Fibroblast of villous mesenchyme (primary cell): Measurements from ENCODE around the gene C6orf89. TPM values are rescaled to one million over a fixed set of nuclear protein-coding genes. Genes with fewer than 3 reads are reported as not detected.

ENCODE experiments used
- DNase-seq: peaks from one replicate; pipeline ENCODE4 v3.0.0-alpha.2; 2010; ENCODE audit warnings: low read depth
- H3K4me3 ChIP-seq: 2 replicates; pipeline ENCODE4 v1.5.1; 2011; ENCODE audit warnings: low read depth, mild to moderate bottlenecking, low read length
- total RNA-seq: library from RNA; depleted of rRNA; stranded (reverse); fragments of >200 nt; gene quantifications from 2 replicates; pipeline ENCODE4 v1.2.3, GENCODE V29; 2012
- TF ChIP-seq, protein P1 (sequence below): IDR thresholded peaks from 2 replicates; pipeline ENCODE4 v1.5.1; 2012; ENCODE audit warnings: low read depth, mild to moderate bottlenecking, low read length; ENCODE audit not compliant: insufficient read depth

The C6orf89 gene
- total RNA-seq, 1 donor = 63.9 TPM

DNA sequence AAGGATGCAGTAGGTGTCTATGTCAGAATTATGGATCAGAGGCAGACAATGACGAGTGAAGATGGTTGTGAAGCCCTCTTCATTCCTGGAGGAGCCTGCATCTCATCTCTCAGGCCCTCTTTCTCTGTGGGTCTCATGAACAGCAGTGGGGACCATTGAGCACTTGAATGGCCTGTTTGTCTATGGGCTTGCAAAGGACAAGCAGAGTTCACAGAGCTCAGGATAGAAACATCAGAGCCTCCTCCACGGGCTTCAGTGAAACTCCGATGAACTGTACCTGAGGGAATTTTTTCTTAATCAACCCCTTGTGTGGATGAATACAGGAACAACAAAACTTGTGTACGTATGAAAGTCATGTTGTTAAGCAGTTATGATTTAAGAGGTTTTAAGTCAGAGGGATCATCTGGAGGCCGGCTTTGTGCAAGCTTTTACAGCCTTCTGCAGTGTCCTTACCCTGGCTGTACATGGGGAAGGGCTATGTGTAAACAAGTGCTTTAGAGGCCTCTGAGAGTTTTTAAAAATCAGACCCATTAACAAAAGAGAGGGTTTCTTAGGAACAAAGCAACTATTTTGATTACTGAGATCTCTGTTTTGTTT lies 39.1 kb downstream of the C6orf89 start:
- TF ChIP-seq, protein P1, sequence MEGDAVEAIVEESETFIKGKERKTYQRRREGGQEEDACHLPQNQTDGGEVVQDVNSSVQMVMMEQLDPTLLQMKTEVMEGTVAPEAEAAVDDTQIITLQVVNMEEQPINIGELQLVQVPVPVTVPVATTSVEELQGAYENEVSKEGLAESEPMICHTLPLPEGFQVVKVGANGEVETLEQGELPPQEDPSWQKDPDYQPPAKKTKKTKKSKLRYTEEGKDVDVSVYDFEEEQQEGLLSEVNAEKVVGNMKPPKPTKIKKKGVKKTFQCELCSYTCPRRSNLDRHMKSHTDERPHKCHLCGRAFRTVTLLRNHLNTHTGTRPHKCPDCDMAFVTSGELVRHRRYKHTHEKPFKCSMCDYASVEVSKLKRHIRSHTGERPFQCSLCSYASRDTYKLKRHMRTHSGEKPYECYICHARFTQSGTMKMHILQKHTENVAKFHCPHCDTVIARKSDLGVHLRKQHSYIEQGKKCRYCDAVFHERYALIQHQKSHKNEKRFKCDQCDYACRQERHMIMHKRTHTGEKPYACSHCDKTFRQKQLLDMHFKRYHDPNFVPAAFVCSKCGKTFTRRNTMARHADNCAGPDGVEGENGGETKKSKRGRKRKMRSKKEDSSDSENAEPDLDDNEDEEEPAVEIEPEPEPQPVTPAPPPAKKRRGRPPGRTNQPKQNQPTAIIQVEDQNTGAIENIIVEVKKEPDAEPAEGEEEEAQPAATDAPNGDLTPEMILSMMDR = no peak

DNA sequence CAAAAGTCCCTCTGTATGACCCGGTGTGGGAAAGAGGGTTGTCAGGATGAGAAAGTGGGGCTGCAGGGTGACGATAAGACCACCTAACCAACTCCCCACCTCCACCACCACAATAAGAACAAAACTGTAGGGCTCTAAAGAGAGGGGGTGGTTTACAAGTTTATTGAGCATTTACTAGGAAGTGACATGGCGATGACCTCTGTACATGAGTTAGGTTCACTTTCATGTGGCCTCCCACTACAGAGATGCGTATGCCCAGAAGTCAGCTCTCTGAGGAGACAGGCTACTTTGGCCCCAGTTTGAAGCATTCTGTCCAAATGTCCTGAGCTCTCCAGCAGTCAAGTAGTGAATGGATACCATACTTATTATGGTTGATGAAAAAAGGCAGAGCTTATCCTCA lies 40.1 kb downstream of the C6orf89 start:
- no peak overlapping the region for H3K4me3 ChIP-seq
- TF ChIP-seq, protein P1 = no peak
- no peak for DNase-seq

More for the DNA sequence above, 39.1 kb downstream of the C6orf89 start:
- no peak overlapping the region for H3K4me3 ChIP-seq
- peak; percentile 84 for DNase-seq

DNA sequence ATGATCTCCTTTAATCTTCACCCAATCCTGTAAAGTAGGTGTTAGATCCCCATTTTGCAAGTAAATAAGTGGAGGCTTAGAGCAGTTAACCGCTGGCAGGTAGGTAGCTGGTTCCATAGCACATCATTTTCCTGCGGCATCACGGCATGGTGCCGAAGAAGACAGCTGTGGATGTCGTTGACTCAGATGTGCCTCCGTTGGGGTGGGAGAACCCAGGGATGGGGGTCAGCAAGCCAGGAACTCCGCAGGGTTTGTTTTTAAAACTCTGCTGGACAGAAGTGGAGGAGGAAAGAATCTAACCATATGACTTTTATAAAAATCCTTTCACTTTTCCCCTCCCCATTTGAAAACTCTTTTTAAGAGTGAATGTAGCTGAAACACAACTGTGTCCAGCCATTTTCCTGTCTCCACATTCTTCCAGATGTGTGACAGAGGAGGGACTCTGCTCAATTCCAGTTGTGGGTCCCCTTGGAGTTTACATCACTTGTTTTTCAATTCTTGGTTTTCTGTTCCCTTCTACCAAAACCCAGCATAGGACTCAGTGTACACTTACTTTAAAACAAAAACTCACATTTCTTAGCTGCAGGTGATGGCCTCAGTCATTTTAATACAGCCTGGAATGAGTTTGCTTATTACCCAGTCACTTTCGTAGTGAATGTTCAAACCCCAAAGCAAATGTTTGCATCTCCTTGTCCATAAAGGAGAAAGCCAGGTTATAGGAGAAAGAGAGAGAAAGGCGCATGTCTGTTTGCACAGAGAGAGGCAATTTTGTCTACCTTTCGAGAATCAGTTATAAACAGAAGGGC lies 41.2 kb downstream of the C6orf89 start:
- DNase-seq = no peak
- H3K4me3 ChIP-seq = no peak overlapping the region
- TF ChIP-seq, protein P1 = no peak

DNA sequence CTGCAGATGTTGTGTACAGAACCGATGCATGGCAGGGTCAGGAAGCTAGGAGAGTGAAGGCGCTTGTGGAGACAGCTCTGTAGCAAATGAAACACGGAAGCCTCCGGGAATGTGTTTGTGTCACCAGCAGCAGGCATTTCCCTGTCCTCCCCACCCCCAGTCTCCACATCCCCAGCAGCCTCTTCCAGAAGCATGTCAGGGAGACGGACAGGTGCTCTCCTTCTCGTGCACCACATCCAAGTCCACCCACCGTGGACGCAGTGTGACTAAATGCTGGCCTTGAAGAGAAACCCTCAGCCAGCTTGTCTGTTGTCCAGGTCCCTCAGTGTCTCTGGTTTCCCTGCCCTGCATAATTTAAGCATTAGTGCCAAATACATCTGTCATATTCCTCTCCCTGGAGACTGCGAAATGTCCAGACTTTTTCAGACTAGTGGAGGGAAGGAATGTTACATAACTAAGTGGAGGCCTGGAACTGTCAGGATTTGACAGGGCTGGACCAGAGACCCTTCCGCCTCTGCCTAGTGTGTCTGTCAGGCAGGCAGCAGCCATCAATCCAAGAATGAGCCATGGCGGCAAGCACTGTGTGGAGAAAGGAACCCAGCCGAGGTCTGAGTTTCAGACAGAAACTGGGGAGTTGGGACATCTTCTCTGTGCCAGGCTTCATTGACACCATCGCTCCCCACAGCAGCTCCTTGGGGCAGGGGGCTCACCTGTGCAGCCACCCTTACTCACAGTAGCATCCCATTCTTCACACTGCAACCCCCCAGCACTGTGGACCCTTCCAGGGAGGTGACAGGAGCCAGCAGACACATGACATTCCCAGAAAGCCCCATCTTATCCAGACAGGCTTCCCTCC lies 42.2 kb downstream of the C6orf89 start:
- H3K4me3 ChIP-seq = no peak overlapping the region
- TF ChIP-seq, protein P1 = no peak
- no peak for DNase-seq

DNA sequence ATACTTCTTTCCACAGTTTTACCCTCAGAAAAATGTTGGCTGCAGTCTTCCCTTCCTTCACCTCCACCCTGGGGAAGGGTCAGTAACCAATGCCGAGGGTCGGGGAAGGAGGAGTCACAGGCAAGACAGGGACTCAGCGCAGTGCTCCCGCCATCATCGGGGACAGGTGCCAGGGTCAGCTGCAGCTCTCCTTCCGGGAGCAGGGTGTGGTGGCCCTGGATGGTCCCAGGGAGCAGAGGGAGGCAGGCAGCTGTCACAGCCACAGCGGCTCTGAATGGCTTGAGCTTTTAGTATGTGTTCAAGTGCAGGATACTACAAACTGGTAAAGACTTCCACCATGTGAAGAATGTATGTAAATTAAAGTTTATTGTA lies 42.8 kb downstream of the C6orf89 start:
- DNase-seq = no peak
- H3K4me3 ChIP-seq = no peak overlapping the region
- TF ChIP-seq, protein P1 = no peak

DNA sequence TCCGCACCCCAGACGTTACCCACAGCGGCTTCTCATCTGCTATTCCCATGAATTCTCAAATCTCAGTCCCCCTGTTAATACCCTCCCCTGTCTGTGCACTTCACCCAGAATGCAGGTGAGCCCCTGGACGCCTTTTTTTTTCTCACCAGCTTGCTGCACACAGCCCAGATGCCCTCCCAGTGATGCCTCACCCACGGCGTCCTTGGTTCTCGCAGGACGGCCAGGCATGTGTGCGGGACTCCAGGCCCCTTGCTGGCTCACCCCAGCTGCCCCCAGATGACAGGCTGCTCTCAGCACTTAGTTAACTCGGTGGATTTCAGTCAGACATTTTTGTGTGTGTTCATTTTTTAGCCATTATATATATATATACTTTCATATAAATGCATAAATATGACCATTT lies 43.4 kb downstream of the C6orf89 start:
- H3K4me3 ChIP-seq = no peak overlapping the region
- TF ChIP-seq, protein P1 = no peak
- no peak for DNase-seq
